ENCODE results near the gene EFS. TPM values are rescaled to one million over a fixed set of nuclear protein-coding genes. Genes with fewer than 3 reads are reported as not detected.
"Not testable (repeated sequence)": the region's sequence is repeated elsewhere in the genome, so short reads cannot be mapped to it uniquely, and the experiment has no call there.

Gene EFS
- total RNA-seq, 1 experiment from 2014 or later, result 0.05 TPM

DNA sequence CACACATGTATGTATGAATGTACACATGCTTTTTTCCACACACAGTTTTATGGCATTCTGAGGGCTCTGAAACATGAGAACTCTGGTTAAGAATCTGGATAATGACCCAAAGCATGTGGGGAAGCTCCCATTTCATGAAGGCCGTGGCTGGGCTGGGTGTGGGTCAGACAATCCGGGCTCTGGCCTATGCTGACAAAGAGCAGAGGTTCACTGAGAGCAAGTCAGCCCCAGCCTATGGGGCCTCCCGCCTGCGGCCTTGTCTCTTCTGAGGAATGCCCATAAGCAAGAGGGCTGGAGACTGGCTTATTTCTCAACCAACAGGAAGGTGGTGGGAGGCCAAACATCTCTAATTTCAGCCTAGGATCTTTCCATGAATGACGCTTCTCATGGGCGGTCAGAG is 34.6 kb upstream of the EFS start:
- no peak for DNase-seq (ENCODE audit: extremely low read depth, low read depth)

- DNase-seq (ENCODE audit: extremely low read depth, low read depth), result no peak
These were observed 34.2 kb upstream of the EFS start for GRCh38 chr14:23399136-23399535.

GRCh38 chr14:23398348-23398747 is 33.4 kb upstream of the EFS start:
- DNase-seq (ENCODE audit: extremely low read depth, low read depth), result no peak

- DNase-seq (ENCODE audit: extremely low read depth, low read depth), result no peak
These were observed 31.9 kb upstream of the EFS start for GRCh38 chr14:23396781-23397407.

DNA sequence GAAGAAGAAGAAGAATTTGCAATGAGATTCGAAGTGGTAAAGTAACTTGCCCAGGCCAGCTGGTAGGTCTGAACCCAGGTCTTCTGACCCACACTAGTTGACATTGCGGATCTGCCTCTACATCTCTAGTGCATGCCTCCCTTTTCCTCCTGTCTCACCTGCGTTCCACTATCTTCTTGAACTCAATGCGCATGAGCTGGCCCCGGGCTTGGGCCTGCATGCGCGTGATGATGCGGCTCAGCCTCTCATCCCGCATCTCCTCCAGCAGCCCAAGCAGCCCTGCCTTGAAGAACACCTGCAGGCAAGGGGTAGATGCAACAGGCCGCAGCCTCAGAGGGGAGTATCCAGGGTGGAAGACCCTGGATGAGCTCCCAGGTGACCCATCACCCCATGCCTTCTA is 31.2 kb upstream of the EFS start:
- no peak for DNase-seq (ENCODE audit: extremely low read depth, low read depth)

DNA sequence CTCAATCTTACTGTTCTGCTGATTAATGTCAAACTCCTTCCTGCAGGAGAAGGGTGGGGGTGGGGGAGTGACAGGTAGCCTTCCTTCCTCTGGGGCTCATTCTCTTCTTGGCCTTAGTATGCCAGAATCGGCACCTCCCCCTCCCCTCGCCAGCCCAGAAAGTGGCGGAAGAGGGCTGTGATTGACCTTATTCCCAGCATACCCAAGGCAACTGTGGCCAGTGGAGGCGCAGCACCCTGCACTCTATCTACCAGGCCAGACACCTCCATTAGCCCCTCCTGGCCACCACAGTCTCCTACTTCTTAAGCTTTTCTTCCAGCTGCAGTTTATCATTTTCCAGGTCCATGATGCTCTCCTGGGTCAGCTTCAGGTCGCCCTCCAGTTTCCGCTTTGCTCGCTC is 27.6 kb upstream of the EFS start:
- no peak for DNase-seq (ENCODE audit: extremely low read depth, low read depth)

DNA sequence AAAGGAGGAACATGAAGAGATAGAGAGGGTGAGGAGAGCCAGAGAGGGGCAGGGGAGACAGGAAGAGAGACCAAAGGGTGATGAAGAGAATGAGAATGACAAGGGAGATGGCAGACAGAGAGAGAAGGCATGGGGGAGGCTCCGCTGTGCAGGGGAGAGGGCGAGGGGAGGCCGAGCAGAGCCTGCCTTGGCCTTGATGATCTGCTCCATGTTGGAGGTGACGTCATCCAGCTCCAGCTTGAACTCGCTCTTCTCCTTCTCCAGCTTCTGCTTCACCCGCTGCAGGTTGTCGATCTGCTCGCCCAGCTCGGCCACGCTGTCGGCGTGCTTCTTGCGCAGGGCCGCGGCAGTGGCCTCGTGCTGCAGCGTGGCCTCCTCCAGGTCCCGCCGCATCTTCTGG is 24.9 kb upstream of the EFS start:
- DNase-seq (ENCODE audit: extremely low read depth, low read depth), result not testable (repeated sequence)

DNA sequence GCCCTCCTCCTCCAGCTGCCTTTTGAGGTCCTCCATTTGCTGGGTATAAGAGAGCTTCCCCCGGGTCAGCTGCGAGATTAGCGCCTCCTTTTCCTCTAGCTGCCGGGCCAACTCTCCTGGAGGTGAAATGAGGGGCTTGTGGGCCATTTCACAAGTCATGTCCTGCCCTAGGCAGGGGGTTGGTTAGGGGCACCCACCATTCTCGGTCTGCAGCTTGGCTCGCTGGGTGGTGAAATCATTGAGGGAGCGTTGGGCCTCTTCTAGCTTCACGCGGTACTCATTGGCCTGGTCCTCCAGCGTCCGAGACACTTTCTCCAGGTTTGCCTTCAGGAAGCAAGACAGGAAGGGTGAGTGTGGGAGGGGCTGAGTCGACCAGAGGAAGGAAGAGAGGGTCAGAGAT is 24.4 kb upstream of the EFS start:
- no peak for DNase-seq (ENCODE audit: extremely low read depth, low read depth)

DNA sequence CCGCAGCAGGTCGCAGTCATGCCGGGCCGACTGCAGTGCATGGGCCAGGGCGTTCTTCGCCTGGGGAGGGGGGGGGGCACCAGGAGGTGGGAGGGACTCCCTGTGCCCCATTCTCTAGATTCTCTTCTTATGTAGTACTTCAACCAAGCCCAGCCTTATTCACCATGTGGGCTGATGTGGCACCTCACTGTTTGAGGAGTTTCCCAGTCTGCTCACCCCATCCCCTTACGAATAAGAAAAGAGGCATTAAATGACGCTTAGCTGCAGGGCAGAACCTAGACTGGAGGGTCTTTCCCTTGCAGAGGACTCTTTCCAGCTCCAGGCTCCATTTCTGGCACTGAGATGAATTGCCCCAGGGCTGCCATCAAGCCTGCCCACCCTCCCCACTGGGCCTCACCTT is 24.0 kb upstream of the EFS start:
- no peak for DNase-seq (ENCODE audit: extremely low read depth, low read depth)

- no peak for DNase-seq (ENCODE audit: extremely low read depth, low read depth)
These were observed 23.2 kb upstream of the EFS start for GRCh38 chr14:23387916-23388882.

DNA sequence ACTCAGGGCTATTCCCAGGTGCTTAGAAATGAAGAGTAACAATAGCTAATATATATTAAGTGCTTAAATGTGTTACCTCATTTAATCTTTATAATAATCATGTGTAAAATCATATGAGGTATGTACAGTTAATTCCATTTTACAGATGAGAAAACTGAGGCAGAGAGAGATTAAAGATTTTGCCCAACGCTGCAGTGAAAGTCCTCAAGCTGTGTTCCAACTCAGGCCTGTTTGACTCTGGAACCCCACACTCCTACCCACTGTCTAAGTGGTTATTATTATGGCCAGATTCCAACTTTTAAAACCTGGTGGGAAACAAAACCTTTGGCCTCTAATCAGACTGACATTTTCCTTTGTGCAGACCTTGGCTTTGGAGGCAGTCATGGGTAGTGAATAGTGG is 22.0 kb upstream of the EFS start:
- no peak for DNase-seq (ENCODE audit: extremely low read depth, low read depth)

DNA sequence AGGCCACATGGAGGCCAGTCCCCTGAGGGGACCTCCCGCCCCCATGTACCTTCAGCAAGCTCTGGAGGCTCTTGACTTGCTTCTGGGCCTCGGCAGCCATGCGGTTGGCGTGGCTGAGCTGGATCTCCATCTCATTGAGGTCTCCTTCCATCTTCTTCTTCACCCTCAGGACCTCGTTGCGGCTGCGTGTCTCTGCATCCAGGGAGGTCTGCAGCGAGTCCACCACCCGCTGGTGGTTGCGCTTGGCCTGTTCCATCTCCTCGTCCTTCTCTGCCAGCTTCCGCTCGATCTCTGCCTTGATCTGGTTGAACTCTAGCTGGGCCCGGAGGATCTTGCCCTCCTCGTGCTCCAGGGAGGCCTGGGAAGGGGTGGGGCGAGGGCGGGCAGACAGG is 21.3 kb upstream of the EFS start:
- not testable (repeated sequence) for DNase-seq (ENCODE audit: extremely low read depth, low read depth)

- no peak for DNase-seq (ENCODE audit: extremely low read depth, low read depth)
These were observed 20.8 kb upstream of the EFS start for GRCh38 chr14:23385642-23386265.

DNA sequence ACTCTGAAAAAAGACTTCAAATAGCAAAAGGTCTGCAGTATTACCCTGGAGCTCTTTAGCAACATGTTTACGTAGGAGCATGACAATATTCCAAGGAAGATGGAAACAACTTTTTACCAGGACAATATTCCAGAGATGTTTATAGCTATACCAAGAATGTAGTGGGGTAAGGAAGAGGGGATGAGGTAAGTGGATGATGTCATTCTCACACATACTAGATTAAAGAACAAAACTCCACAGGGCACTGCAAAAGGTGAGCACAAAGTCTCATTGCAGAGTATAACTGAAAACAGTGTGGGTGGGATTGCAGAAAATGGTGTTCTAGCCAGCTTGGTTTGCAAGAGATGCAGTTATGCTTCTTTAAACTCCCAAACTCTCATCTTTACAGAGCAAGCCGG is 20.3 kb upstream of the EFS start:
- no peak for DNase-seq (ENCODE audit: extremely low read depth, low read depth)

- no peak for DNase-seq (ENCODE audit: extremely low read depth, low read depth)
These were observed 19.6 kb upstream of the EFS start for GRCh38 chr14:23384364-23385080.

DNA sequence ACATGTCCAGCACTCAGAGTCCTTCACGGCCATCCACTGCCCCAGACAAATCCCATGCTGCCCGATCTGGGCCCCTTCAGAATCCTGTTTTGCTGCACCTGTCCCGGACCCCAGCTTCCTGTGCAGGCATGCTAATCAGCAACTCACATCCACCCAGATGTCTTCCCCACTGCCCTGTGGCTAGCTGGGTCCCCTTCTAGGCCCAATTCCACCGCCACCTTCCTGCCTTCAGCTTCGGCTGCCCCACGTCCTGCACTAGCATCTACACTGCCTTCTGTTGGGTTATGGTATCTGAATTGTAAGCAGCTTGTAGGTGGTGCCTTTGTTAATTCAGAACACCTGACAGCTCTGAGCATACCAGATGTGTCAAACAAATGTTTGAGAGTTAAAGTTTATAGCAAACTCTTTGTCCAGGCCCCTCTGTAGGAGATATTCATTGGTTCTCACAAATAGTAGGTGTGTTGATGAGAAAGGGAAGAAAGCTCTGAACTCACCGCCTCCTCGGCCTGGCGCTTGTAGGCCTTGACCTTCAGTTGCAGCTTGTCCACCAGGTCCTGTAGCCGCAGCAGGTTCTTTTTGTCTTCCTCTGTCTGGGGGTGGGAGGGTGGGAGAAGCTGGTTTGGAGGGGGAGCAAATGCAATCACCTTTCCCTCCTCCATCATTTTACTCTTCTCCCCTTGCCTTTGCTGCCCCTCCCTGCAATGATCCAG is 17.9 kb upstream of the EFS start:
- no peak for DNase-seq (ENCODE audit: extremely low read depth, low read depth)

- no peak for DNase-seq (ENCODE audit: extremely low read depth, low read depth)
These were observed 17.3 kb upstream of the EFS start for GRCh38 chr14:23382276-23382675.

- no peak for DNase-seq (ENCODE audit: extremely low read depth, low read depth)
These were observed 16.9 kb upstream of the EFS start for GRCh38 chr14:23381871-23382270.

DNA sequence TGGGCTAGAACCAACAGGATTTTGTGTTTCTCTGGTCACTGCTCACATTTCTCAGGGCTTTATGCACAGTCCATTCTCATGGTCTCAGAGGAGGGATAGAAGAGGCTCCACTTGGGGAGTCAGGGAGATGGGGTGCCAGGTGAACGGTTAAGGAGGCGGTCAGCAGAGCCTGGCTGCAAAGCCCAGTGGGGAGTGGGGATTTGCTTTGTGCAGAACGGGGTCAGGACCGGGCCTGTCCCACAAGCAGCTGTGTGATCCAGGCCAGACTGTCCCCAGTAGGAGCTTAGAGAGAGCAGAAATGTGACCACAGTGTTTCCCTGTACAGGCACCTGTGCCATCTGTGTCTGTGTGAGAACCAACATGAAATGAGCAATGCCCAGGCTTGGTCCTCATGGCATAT is 16.0 kb upstream of the EFS start:
- DNase-seq (ENCODE audit: extremely low read depth, low read depth), result no peak

GRCh38 chr14:23380197-23380914 is 15.4 kb upstream of the EFS start:
- no peak for DNase-seq (ENCODE audit: extremely low read depth, low read depth)
